Endometrial microvascular endothelial cells (primary cell): ENCODE measurements around the gene LTBP2. TPM values are rescaled to one million over a fixed set of nuclear protein-coding genes. Genes with fewer than 3 reads are reported as not detected.

ENCODE experiments used
- total RNA-seq: library from RNA; depleted of rRNA; stranded (reverse); fragments of >200 nt; gene quantifications from one replicate; pipeline ENCODE4 v1.2.3, GENCODE V29; 2015; ENCODE audit errors: inconsistent ontology term

The LTBP2 gene
- total RNA-seq, 1 donor from 2014 or later: 177 TPM

Other genes starting within 250 kb of the LTBP2 start
- not detected for gene SYNDIG1L, start 186.0 kb downstream of the LTBP2 start, total RNA-seq
- gene NPC2, start 118.9 kb downstream of the LTBP2 start, total RNA-seq: 942 TPM
- 12.0 TPM for gene ISCA2, start 118.5 kb downstream of the LTBP2 start, total RNA-seq
- 38.0 TPM for gene AREL1, start 100.8 kb upstream of the LTBP2 start, total RNA-seq
- 36.3 TPM for gene FCF1, start 100.9 kb upstream of the LTBP2 start, total RNA-seq
- gene YLPM1, start 151.1 kb upstream of the LTBP2 start, total RNA-seq: 24.3 TPM